Measurements from ENCODE around the gene UBE2D2.

GRCh38 chr5:139630855-139631254 is 69.7 kb downstream of the UBE2D2 start:
- TF ChIP-seq CTCF (IDR thresholded peaks at IDR 0.05 in 4 of 5, conservative IDR thresholded peaks at IDR 0.05 in 1 of 5) (no peak), POLR2A (IDR thresholded peaks at IDR 0.05) (no peak)

All from gastrocnemius medialis (tissue), 4 donors.